Upper lobe of left lung (tissue), 4 donors: ENCODE data around the gene CANT1.

ENCODE experiments used
- CTCF ChIP-seq, 6 experiments: fragments of 450-650 bp in 4 of 6; fragments of 200-600 bp in 2 of 6; sonication (generic) in 2 of 6; IDR thresholded peaks; one replicate each; pipeline ENCODE4 v1.5.1; 2016 to 2019; ENCODE audit warnings: antibody characterized with exemption in 6 of 6
- POLR2A ChIP-seq, 4 donors: fragments of 450-650 bp; IDR thresholded peaks; one replicate each; pipeline ENCODE4 v1.5.1; 2016 to 2017; ENCODE audit warnings: antibody characterized with exemption in 4 of 4, mild to moderate bottlenecking in 2 of 4

- no peak for TF ChIP-seq CTCF (IDR thresholded peaks at IDR 0.05)
- no peak for TF ChIP-seq POLR2A (IDR thresholded peaks at IDR 0.05)
These were observed 18.4 kb downstream of the CANT1 start for GRCh38 chr17:78991017-78991738.
